Liver (tissue), 3 donors: ENCODE data around the gene TGM3.

Experiments
- EGR1 ChIP-seq, 2 donors: IDR thresholded peaks; 2 replicates each; pipeline ENCODE4 v1.6.1; 2016 to 2018; ENCODE audit warnings: antibody characterized with exemption in 2 of 2, low read depth in 2 of 2
- FOXA1 ChIP-seq: IDR thresholded peaks from 2 replicates; pipeline ENCODE4 v1.6.1; 2016; ENCODE audit warnings: antibody characterized with exemption
- GABPA ChIP-seq, 2 donors: IDR thresholded peaks in 1 of 2; conservative IDR thresholded peaks in 1 of 2; 2 replicates each; pipeline ENCODE4 v1.6.1; 2016; ENCODE audit warnings: antibody characterized with exemption in 2 of 2, mild to moderate bottlenecking in 1 of 2, moderate library complexity in 1 of 2
- JUND ChIP-seq, 2 donors: IDR thresholded peaks; 2 replicates each; pipeline ENCODE4 v1.6.1; 2016; ENCODE audit warnings: antibody characterized with exemption in 2 of 2
- RAD21 ChIP-seq, 2 donors: IDR thresholded peaks; 2 replicates each; pipeline ENCODE4 v1.6.1; 2016; ENCODE audit warnings: antibody characterized with exemption in 2 of 2, mild to moderate bottlenecking in 2 of 2
- SP1 ChIP-seq: IDR thresholded peaks from 2 replicates; pipeline ENCODE4 v1.6.1; 2018; ENCODE audit warnings: antibody characterized with exemption, mild to moderate bottlenecking
- TAF1 ChIP-seq: conservative IDR thresholded peaks from 2 replicates; pipeline ENCODE4 v1.6.1; 2016; ENCODE audit warnings: antibody characterized with exemption, mild to moderate bottlenecking
- YY1 ChIP-seq: IDR thresholded peaks from 2 replicates; pipeline ENCODE4 v1.6.1; 2016; ENCODE audit warnings: antibody characterized with exemption, mild to moderate bottlenecking
- TF ChIP-seq, protein P1 (sequence below): IDR thresholded peaks from 2 replicates; pipeline ENCODE4 v1.6.1; 2016; ENCODE audit warnings: antibody characterized with exemption
- TF ChIP-seq, protein P2 (sequence below): fragments of 150-350 bp; IDR thresholded peaks from 2 replicates; pipeline ENCODE4 v1.5.1; 2017; ENCODE audit warnings: improper control_type of control experiment, low read depth, low read length; ENCODE audit not compliant: missing input control
- TF ChIP-seq, protein P3 (sequence below): IDR thresholded peaks from 2 replicates; pipeline ENCODE4 v1.6.1; 2016; ENCODE audit warnings: antibody characterized with exemption, mild to moderate bottlenecking
- TF ChIP-seq, protein P4 (sequence below): IDR thresholded peaks from 2 replicates; pipeline ENCODE4 v1.6.1; 2016; ENCODE audit warnings: antibody characterized with exemption
- TF ChIP-seq, protein P5 (sequence below): IDR thresholded peaks from 2 replicates; pipeline ENCODE4 v1.6.1; 2016; ENCODE audit warnings: antibody characterized with exemption
- donor health status: healthy.
- donor health status: healthy.

DNA sequence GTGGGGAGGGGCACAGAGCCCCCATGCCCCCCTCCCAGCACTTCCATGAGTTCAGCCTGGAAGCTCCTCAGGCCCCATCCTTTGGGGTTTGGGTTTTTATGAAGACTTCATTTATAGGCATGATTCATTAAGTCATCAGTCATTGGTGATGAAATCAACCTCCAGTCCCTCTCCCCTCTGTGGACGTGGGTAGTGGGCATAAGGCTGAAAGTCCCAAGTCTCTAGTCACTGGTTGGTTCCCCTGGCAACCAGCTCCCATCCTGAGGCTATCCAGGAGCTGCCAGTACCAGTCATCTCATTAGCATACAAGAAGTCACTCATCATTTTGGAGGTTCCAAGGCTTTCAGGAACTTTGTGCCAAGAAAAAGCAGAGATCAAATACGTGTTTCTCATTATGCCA is 9.2 kb downstream of the TGM3 start:
- TF ChIP-seq SP1 (no peak), TAF1 (no peak), FOXA1 (no peak), RAD21 (IDR thresholded peaks at IDR 0.05) (no peak), GABPA (IDR thresholded peaks at IDR 0.05 in 1 of 2, conservative IDR thresholded peaks at IDR 0.05 in 1 of 2) (no peak), YY1 (no peak), JUND (IDR thresholded peaks at IDR 0.05) (no peak), EGR1 (IDR thresholded peaks at IDR 0.05; ENCODE audit: low read depth in 2 of 2) (no peak)
- TF ChIP-seq, protein P1, sequence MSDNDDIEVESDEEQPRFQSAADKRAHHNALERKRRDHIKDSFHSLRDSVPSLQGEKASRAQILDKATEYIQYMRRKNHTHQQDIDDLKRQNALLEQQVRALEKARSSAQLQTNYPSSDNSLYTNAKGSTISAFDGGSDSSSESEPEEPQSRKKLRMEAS: no peak
- TF ChIP-seq, protein P2, sequence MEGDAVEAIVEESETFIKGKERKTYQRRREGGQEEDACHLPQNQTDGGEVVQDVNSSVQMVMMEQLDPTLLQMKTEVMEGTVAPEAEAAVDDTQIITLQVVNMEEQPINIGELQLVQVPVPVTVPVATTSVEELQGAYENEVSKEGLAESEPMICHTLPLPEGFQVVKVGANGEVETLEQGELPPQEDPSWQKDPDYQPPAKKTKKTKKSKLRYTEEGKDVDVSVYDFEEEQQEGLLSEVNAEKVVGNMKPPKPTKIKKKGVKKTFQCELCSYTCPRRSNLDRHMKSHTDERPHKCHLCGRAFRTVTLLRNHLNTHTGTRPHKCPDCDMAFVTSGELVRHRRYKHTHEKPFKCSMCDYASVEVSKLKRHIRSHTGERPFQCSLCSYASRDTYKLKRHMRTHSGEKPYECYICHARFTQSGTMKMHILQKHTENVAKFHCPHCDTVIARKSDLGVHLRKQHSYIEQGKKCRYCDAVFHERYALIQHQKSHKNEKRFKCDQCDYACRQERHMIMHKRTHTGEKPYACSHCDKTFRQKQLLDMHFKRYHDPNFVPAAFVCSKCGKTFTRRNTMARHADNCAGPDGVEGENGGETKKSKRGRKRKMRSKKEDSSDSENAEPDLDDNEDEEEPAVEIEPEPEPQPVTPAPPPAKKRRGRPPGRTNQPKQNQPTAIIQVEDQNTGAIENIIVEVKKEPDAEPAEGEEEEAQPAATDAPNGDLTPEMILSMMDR: no peak
- TF ChIP-seq, protein P3, sequence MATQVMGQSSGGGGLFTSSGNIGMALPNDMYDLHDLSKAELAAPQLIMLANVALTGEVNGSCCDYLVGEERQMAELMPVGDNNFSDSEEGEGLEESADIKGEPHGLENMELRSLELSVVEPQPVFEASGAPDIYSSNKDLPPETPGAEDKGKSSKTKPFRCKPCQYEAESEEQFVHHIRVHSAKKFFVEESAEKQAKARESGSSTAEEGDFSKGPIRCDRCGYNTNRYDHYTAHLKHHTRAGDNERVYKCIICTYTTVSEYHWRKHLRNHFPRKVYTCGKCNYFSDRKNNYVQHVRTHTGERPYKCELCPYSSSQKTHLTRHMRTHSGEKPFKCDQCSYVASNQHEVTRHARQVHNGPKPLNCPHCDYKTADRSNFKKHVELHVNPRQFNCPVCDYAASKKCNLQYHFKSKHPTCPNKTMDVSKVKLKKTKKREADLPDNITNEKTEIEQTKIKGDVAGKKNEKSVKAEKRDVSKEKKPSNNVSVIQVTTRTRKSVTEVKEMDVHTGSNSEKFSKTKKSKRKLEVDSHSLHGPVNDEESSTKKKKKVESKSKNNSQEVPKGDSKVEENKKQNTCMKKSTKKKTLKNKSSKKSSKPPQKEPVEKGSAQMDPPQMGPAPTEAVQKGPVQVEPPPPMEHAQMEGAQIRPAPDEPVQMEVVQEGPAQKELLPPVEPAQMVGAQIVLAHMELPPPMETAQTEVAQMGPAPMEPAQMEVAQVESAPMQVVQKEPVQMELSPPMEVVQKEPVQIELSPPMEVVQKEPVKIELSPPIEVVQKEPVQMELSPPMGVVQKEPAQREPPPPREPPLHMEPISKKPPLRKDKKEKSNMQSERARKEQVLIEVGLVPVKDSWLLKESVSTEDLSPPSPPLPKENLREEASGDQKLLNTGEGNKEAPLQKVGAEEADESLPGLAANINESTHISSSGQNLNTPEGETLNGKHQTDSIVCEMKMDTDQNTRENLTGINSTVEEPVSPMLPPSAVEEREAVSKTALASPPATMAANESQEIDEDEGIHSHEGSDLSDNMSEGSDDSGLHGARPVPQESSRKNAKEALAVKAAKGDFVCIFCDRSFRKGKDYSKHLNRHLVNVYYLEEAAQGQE: no peak
- TF ChIP-seq, protein P4, sequence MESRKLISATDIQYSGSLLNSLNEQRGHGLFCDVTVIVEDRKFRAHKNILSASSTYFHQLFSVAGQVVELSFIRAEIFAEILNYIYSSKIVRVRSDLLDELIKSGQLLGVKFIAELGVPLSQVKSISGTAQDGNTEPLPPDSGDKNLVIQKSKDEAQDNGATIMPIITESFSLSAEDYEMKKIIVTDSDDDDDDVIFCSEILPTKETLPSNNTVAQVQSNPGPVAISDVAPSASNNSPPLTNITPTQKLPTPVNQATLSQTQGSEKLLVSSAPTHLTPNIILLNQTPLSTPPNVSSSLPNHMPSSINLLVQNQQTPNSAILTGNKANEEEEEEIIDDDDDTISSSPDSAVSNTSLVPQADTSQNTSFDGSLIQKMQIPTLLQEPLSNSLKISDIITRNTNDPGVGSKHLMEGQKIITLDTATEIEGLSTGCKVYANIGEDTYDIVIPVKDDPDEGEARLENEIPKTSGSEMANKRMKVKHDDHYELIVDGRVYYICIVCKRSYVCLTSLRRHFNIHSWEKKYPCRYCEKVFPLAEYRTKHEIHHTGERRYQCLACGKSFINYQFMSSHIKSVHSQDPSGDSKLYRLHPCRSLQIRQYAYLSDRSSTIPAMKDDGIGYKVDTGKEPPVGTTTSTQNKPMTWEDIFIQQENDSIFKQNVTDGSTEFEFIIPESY: no peak
- TF ChIP-seq, protein P5, sequence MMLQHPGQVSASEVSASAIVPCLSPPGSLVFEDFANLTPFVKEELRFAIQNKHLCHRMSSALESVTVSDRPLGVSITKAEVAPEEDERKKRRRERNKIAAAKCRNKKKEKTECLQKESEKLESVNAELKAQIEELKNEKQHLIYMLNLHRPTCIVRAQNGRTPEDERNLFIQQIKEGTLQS: no peak
